CD4-positive, alpha-beta T cell treated with Interleukin-17A for 1 hour (primary cell): ENCODE data around the gene PITRM1.
"Not testable (repeated sequence)": the region's sequence is repeated elsewhere in the genome, so short reads cannot be mapped to it uniquely, and the experiment has no call there.

Experiments used
- DNase-seq: peaks from one replicate; pipeline ENCODE4 v3.0.0-alpha.2; 2020

The PITRM1 gene

DNA sequence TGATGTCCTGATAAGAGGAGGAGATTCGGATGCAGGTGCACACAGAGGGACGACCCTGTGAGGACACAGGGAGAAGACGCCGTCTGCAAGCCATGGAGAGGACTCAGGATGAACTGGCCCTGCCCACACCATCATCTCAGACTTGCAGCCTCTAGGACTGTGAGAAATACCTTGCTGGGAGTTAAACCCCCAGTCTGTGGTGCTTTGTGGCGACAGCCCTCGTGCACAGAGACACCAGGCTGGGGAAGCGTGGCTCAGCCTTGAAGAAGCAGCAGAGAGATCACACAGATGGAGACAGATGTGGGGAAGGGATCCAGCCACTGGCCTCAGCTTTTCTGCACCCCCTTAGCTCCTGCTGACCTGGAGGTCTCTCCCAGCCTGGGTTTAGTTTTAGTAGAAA, 26.3 kb upstream of the PITRM1 start:
- no peak for DNase-seq

DNA sequence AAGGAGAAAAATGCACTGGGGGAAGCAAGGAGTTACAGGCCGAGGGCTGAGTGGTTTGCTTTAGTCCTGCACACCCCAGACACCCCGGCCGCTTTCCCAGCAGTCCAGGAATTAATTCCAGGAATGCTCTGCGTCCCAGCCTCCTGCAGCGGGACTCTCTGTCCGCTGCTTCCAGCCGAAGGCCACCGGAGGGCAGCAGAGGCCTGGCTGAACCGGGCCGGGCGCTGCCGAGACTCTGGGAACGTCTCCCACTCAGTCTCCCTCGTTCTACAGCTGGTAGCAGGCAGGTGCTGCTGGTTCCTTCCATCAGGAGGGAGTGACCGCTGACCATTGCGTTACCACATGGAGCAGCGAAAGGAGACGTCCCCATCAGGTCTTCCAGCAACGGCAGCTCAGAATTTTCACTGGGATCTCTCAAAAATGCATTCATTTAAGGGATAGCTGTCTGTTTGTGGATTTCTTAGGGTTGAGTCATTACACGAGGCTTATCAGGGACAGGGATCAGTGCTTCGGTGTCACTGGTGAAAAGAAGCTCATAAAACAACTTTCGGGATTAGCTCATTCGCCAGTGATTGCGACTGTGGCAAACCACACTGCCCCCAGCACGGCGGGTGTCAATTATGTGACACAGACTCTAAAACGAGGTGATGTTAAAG, 24.9 kb upstream of the PITRM1 start:
- DNase-seq = peak; percentile 57

DNA sequence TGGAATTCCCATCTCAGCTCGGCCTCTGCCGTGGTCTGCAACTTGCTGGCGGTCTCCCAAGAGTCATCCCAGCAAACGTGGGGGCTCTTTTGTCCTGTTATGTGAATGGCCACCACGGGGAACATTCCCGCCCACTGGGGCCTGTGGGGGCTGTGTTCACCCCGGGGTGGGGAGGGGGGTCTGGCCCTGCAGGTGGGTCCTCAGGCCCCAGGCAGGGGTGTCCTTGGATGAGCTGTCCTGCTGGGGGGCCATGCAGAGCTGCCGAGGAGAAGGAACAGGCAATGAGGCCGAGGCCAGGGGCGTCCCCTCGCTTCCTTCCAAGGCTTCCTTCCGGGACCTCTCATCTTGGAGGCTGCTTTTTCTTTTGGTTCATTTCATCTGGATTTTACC, 24.4 kb upstream of the PITRM1 start:
- no peak for DNase-seq

- no peak for DNase-seq
These were observed 23.9 kb upstream of the PITRM1 start for GRCh38 chr10:3196482-3196881.

DNA sequence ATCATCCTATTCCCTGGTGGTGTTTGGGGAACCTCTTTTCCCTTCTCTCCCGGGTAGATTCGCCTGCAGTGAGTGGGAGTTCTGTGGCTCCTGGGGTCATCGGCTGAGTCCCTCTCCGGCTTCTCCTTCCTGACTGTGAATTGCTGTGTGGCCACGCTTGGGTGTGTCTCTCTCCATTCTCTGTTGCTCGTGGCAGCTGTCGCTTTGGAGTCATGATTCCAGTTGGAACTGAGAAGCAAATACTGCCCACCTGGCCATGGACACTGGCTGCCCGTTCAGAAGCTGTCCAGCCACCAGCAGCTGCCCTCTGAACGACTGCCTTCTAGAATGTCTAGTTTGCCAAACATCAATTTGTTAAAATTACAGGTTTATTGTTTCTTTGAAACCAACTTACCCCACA, 23.1 kb upstream of the PITRM1 start:
- DNase-seq = no peak

DNA sequence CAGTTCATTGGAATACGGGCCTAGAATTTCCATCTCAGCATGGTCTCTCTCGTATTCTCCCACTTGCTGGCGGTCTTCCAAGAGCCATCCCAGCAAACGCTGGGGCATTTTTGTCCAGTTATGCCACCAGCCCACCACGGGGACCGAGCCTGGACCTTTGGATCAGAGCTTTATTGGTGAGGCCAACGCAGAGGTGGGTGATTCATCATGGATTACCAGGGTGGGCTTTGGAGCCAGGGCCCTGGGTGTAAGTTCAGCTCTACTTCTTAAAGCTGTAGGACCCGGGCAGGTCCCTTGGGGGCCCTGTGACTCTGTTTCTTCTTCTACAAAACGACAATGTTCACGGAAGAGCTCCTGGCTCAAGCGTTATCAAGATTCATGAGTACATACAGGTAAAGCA, 22.7 kb upstream of the PITRM1 start:
- DNase-seq = no peak

DNA sequence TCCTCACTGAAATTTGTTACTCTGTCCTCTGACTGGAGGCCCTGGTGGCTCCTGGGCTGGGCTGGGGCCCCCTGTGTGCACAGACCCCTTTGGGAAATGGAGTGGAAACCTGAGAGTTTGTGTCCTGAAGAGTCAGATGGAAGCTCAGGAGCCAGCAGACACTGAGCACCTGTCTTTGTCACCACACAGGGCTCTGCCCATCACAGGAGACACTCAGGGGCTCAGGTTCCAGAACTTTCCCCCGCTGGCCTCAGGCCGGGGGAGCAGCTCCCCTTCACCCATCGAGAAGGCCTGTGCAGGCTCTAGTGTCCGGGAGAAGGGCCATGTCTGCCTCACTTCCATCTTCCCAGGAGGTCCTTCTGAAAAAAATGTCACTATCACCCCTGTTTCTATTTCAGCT, 22.3 kb upstream of the PITRM1 start:
- no peak for DNase-seq

DNA sequence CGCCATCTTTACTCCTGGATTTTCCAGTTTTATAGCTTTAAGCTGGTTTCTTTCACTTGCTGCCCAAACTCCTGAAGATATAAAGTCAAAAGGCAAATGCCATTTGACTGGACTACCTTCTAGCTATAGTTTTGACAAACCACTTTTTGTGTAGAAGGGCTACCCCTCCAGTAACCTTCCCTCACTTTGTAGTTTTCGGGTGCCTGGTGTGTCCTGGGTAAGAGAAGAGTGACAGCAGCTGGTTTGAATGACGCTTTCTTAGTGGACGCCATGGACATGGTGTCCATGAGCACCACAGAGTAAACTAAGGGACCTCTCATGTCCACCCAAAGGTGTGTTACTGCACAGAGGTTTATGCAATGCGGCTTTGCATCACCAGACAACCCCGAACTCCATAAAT, 21.2 kb upstream of the PITRM1 start:
- no peak for DNase-seq

GRCh38 chr10:3192856-3193635, 20.5 kb upstream of the PITRM1 start:
- DNase-seq = peak; percentile 56

GRCh38 chr10:3190817-3191216, 18.2 kb upstream of the PITRM1 start:
- no peak for DNase-seq

DNA sequence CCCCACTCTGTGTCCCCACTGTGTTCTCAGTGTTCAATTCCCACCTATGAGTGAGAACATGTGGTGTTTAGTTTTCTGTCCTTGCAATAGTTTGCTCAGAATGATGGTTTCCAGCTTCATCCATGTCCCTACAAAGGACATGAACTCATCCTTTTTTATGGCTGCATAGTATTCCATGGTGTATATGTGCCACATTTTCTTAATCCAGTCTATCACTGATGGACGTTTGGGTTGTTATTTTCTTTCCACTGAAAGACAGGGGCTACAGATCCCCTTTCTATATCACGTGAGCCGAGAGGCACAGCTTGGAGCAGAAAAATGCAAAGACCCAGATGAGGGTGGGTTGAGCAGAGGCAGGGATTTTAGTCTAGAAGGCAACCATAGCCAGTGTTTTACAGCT, 14.6 kb upstream of the PITRM1 start:
- DNase-seq = not testable (repeated sequence)

DNA sequence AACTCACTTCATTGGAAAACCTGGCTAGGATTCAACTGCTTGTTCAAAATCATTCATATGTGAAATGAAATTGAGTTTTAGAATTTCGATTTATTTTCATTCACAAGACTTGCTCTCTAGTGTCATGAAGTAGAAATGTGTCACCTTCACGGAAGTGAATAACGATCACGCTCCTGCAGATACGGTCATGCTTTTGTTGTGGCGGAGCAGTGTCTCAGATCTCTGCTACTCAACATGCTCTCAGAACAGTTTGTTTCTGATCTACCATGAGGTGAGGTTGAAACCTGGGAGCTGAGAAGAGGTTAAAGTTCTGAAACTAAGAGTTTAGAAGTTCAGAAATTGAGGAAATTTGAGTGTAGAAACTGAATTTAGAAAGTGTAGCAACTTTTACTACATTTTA, 13.8 kb upstream of the PITRM1 start:
- DNase-seq = peak; percentile 36

DNA sequence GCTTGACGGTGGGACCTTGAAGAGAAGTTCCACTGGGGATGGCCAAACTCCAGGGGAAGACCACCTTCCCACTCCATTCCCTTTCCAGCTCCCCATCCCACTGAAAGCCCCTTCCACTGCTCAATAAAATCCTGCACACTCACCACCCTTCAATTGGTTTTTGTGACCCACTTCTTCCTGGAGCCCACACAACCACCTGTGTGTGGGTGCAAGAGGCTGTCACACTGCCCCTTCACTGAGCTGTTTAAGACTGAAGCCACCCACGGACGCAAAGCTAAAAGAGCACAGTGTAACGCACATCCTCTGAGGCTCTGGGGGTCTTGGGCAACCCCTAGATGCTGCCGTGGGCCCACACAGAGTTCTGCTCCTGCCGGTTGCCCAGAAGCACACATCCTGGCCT, 12.8 kb upstream of the PITRM1 start:
- no peak for DNase-seq

GRCh38 chr10:3180355-3181025, 7.9 kb upstream of the PITRM1 start:
- DNase-seq = no peak

DNA sequence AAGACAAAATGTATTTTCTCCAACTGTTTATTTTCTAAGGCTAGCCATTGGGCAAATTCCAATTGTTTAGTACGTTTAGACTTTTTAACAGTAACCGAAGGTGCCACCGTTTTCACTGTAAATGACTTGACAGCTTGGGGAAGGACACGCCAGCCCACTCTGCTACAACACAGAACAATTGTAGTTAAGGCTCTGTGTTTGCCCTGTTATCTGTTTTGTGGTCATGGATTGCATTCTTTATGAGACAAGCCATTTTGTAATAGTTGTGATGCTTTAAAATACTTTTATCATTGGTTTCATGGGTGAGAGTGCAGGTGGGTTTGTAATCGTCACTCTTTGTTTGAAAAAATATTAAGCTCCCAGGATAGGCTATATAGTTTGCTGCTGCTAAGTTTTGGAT, 6.6 kb upstream of the PITRM1 start:
- no peak for DNase-seq

- DNase-seq = no peak
These were observed 5.5 kb upstream of the PITRM1 start for GRCh38 chr10:3178042-3178441.

GRCh38 chr10:3173171-3173878, 743 bp upstream of the PITRM1 start:
- no peak for DNase-seq

- DNase-seq = no peak
These were observed 519 bp downstream of the PITRM1 start for GRCh38 chr10:3172081-3172445.

- not testable (repeated sequence) for DNase-seq
These were observed 1.1 kb downstream of the PITRM1 start for GRCh38 chr10:3171488-3171887.

DNA sequence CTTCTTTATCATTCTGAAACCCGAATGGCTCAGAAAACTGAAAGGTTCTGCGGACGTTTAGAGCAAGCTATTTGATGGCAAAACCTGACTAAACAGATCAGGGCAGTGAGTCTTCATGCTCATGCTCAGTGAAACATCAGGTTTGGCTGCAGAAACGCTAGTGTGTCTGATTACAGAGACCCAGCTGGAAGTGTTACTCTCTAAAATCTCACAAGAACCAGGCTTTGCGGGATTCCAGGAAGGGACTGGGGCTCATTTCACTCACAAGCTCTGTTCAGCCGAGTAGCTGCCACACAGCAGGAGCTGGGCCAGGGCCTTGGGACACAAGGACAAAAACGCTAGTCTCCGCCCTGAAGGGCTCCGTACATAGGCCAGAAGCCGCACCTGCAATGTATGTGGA, 2.9 kb downstream of the PITRM1 start:
- no peak for DNase-seq

DNA sequence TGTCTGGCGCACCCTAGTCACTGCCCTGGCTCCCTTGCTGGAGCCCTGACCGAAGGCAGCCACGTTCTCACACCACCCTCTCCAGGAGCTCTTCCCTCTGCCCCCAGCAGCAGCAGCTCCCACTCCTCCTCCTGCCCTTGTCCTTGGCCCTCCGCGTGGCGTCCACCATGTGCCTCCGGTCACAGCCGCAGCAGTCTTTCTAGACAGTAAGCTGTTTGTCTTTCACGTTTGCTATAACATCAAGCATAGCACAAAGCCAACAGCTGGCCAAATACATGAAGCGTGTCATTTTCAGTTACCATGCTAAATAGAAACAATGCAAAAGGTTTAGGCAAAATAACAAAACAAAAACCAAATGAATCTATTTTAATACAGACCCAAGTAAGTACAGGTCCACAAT, 3.3 kb downstream of the PITRM1 start:
- no peak for DNase-seq

GRCh38 chr10:3167611-3168330, 4.8 kb downstream of the PITRM1 start:
- DNase-seq = no peak
